Parathyroid adenoma (tissue), 2 donors: ENCODE measurements around the gene INAFM2.

Experiments used
- H2AFZ ChIP-seq: fragments of 300-600 bp; sonication (generic); one replicate; pipeline ENCODE4 v1.7.0; 2017; ENCODE audit warnings: antibody characterized with exemption, mild to moderate bottlenecking
- H3K27ac ChIP-seq: fragments of 300-600 bp; sonication (generic); one replicate; pipeline ENCODE4 v1.7.0; 2017
- H3K27me3 ChIP-seq: fragments of 300-600 bp; sonication (generic); one replicate; pipeline ENCODE4 v1.7.0; 2017; ENCODE audit warnings: low read length; ENCODE audit not compliant: control insufficient read depth, insufficient read depth
- H3K36me3 ChIP-seq: fragments of 300-600 bp; sonication (generic); one replicate; pipeline ENCODE4 v1.7.0; 2017; ENCODE audit warnings: low read length; ENCODE audit not compliant: control insufficient read depth, insufficient read depth
- H3K4me1 ChIP-seq: fragments of 300-600 bp; sonication (generic); one replicate; pipeline ENCODE4 v1.7.0; 2017; ENCODE audit warnings: control low read depth
- H3K4me2 ChIP-seq: fragments of 300-600 bp; sonication (generic); one replicate; pipeline ENCODE4 v1.7.0; 2017; ENCODE audit warnings: low read length
- H3K4me3 ChIP-seq: fragments of 300-600 bp; sonication (generic); one replicate; pipeline ENCODE4 v1.7.0; 2017; ENCODE audit warnings: low read depth, low read length
- H3K79me2 ChIP-seq: fragments of 300-600 bp; sonication (generic); one replicate; pipeline ENCODE4 v1.7.0; 2017; ENCODE audit warnings: control low read depth
- H3K9ac ChIP-seq: fragments of 300-600 bp; sonication (generic); one replicate; pipeline ENCODE4 v1.7.0; 2017; ENCODE audit warnings: mild to moderate bottlenecking
- H3K9me3 ChIP-seq: fragments of 300-600 bp; sonication (generic); one replicate; pipeline ENCODE4 v1.7.0; 2017; ENCODE audit warnings: low read length; ENCODE audit not compliant: control insufficient read depth
- TF ChIP-seq, protein P1 (sequence below): fragments of 300-600 bp; sonication (generic); IDR thresholded peaks from one replicate; pipeline ENCODE4 v1.7.0; 2017; ENCODE audit warnings: antibody characterized with exemption, mild to moderate bottlenecking
- donor health status: primary hyperparathyroidism.

The INAFM2 gene

DNA sequence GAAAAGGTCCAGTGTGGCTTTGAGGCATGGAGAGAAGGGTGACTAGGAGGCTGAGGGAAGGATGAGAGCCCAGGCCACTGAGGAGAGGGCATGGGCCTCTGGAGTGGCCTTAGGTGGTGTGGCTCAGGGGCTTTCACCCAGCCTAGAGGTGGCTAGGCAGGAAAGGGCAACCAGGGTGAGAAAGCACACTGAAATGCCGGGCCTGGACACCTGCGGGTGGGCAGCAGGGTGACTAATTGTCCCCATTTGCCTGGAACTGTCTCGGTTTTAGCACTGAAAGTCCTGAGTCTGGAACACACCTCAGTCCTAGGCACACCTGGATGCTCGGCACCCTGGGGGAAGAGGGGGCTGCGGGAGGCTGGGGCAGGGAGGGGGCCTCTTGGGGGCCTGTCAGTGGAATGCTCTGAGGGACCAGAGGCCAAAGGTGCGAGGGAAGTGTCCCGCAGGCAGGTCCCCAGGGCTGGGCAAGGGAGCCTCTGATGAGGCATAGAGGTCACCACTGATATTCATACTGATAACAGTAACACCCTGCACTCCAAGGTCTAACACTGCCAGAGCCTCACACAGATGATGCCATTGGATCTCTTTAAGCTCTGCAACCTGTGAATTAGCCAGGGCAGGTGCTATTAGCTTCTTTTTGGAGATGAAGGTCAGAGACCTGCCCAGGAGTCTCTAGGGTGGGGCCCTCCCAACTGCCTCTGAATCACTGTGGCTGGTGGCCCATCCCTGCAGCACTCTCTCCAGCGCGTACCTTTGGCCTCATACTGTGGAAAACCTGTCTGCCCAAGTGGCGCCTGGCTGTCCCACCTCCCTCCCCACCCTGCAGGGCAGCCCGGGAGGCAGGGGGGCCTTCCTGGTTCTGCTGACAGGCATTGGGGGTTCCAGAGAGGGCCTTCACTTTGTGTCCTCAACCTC lies 24.3 kb downstream of the INAFM2 start:
- H3K27me3 ChIP-seq = no peaks in the 10 kb centered on the region
- H3K79me2 ChIP-seq = no peaks in the 10 kb centered on the region
- no peak overlapping the region for H3K9ac ChIP-seq
- no peaks in the 10 kb centered on the region for H3K9me3 ChIP-seq
- no peaks in the 10 kb centered on the region for H3K36me3 ChIP-seq
- H3K4me1 ChIP-seq = no peaks in the 10 kb centered on the region
- no peak overlapping the region for H2AFZ ChIP-seq
- TF ChIP-seq, protein P1, sequence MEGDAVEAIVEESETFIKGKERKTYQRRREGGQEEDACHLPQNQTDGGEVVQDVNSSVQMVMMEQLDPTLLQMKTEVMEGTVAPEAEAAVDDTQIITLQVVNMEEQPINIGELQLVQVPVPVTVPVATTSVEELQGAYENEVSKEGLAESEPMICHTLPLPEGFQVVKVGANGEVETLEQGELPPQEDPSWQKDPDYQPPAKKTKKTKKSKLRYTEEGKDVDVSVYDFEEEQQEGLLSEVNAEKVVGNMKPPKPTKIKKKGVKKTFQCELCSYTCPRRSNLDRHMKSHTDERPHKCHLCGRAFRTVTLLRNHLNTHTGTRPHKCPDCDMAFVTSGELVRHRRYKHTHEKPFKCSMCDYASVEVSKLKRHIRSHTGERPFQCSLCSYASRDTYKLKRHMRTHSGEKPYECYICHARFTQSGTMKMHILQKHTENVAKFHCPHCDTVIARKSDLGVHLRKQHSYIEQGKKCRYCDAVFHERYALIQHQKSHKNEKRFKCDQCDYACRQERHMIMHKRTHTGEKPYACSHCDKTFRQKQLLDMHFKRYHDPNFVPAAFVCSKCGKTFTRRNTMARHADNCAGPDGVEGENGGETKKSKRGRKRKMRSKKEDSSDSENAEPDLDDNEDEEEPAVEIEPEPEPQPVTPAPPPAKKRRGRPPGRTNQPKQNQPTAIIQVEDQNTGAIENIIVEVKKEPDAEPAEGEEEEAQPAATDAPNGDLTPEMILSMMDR = no peak
- no peak overlapping the region for H3K4me3 ChIP-seq
- no peak overlapping the region for H3K27ac ChIP-seq
- no peak overlapping the region for H3K4me2 ChIP-seq

DNA sequence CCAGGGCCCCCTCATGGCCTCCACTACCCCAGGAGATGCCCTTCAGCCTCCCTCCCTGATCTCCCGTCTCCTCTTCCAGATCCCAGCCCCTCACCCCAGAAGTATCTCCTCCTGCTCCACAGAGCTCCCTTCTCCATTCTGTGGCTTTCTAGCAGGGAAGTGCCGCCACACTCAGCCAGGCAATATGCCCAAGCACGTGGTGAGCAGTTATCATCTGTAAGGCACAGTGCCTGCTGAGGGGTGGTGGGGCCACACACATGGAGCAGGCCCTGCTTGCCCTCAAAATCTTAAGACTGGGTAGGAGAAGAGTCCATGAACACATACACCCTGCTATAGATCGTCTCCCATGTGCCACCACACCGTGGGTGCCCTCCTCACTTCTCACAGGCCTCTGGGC lies 25.0 kb downstream of the INAFM2 start:
- no peaks in the 10 kb centered on the region for H3K4me1 ChIP-seq
- H3K4me2 ChIP-seq = no peak overlapping the region
- H3K36me3 ChIP-seq = no peaks in the 10 kb centered on the region
- H3K79me2 ChIP-seq = no peaks in the 10 kb centered on the region
- H3K9ac ChIP-seq = no peak overlapping the region
- H3K9me3 ChIP-seq = no peaks in the 10 kb centered on the region
- H3K27ac ChIP-seq = no peak overlapping the region
- no peak overlapping the region for H2AFZ ChIP-seq
- TF ChIP-seq, protein P1 = no peak
- H3K4me3 ChIP-seq = no peak overlapping the region
- no peaks in the 10 kb centered on the region for H3K27me3 ChIP-seq

GRCh38 chr15:40349163-40349562 lies 25.7 kb downstream of the INAFM2 start:
- no peak overlapping the region for H3K4me3 ChIP-seq
- no peak overlapping the region for H2AFZ ChIP-seq
- no peaks in the 10 kb centered on the region for H3K9me3 ChIP-seq
- TF ChIP-seq, protein P1 = no peak
- H3K4me2 ChIP-seq = no peak overlapping the region
- peaks cover 4% of the 10 kb centered on the region for H3K4me1 ChIP-seq
- H3K9ac ChIP-seq = no peak overlapping the region
- no peaks in the 10 kb centered on the region for H3K36me3 ChIP-seq
- H3K79me2 ChIP-seq = no peaks in the 10 kb centered on the region
- no peak overlapping the region for H3K27ac ChIP-seq
- H3K27me3 ChIP-seq = no peaks in the 10 kb centered on the region

- H3K27me3 ChIP-seq = no peaks in the 10 kb centered on the region
- H3K36me3 ChIP-seq = no peaks in the 10 kb centered on the region
- no peaks in the 10 kb centered on the region for H3K79me2 ChIP-seq
- H3K27ac ChIP-seq = no peak overlapping the region
- TF ChIP-seq, protein P1 = no peak
- H3K4me2 ChIP-seq = no peak overlapping the region
- H3K9me3 ChIP-seq = no peaks in the 10 kb centered on the region
- peaks cover 9% of the 10 kb centered on the region for H3K4me1 ChIP-seq
- no peak overlapping the region for H3K9ac ChIP-seq
- no peak overlapping the region for H3K4me3 ChIP-seq
- no peak overlapping the region for H2AFZ ChIP-seq
These were observed 28.9 kb downstream of the INAFM2 start for GRCh38 chr15:40352281-40352901.
